ENCODE measurements around the gene TBRG4.

DNA sequence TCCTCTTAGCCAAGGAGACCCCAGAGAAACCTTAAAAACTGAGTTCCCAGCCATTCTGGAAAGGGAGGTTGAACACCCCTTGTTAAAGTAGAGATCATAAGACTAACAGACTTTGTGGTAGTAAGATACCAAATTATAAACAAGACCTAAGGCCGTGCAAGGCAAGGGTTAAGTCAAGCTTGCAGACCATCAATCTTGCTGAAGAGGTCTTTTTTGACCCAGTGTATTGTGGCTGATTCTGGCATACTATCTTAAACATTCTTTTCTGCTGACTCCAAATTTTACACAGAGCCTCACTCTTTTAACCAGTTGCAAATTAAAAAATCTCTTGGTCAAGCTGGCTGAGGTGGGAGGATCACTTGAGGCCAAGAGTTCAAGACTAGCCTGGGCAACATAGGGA is 1.2 kb upstream of the TBRG4 start:
- TF ChIP-seq, protein P1, sequence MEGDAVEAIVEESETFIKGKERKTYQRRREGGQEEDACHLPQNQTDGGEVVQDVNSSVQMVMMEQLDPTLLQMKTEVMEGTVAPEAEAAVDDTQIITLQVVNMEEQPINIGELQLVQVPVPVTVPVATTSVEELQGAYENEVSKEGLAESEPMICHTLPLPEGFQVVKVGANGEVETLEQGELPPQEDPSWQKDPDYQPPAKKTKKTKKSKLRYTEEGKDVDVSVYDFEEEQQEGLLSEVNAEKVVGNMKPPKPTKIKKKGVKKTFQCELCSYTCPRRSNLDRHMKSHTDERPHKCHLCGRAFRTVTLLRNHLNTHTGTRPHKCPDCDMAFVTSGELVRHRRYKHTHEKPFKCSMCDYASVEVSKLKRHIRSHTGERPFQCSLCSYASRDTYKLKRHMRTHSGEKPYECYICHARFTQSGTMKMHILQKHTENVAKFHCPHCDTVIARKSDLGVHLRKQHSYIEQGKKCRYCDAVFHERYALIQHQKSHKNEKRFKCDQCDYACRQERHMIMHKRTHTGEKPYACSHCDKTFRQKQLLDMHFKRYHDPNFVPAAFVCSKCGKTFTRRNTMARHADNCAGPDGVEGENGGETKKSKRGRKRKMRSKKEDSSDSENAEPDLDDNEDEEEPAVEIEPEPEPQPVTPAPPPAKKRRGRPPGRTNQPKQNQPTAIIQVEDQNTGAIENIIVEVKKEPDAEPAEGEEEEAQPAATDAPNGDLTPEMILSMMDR (IDR thresholded peaks at IDR 0.05): no peak
- no peak for TF ChIP-seq POLR2A (IDR thresholded peaks at IDR 0.05)
